Neural cell (in vitro differentiated cells): ENCODE measurements around the gene ZC3H11A. TPM values are rescaled to one million over a fixed set of nuclear protein-coding genes. Genes with fewer than 3 reads are reported as not detected.
"Not testable (repeated sequence)": the region's sequence is repeated elsewhere in the genome, so short reads cannot be mapped to it uniquely, and the experiment has no call there.

Experiments
- H2AFZ ChIP-seq: fragments of 200-600, 300-800 bp; sonication (generic), shearing (Covaris generic); 2 replicates; pipeline ENCODE4 v1.6.0; 2014; ENCODE audit warnings: low read depth, mild to moderate bottlenecking, antibody characterized with exemption, low read length, moderate library complexity
- H3F3A ChIP-seq: fragments of 200-600 bp; shearing (Covaris generic); 2 replicates; pipeline ENCODE4 v1.6.1; 2016; ENCODE audit warnings: mild to moderate bottlenecking, moderate library complexity, mixed read lengths, antibody characterized with exemption, low read length; ENCODE audit not compliant: insufficient read depth, poor library complexity, severe bottlenecking
- H3K27ac ChIP-seq: fragments of 200-600, 300-800 bp; sonication (generic), shearing (Covaris generic); 2 replicates; pipeline ENCODE4 v1.5.1; 2014; ENCODE audit warnings: mild to moderate bottlenecking, low read length, moderate library complexity
- H3K27me3 ChIP-seq: fragments of 300-800, 200-600 bp; sonication (generic), shearing (Covaris generic); 2 replicates; pipeline ENCODE4 v1.6.0; 2014; ENCODE audit warnings: mild to moderate bottlenecking, low read depth, low read length, moderate library complexity; ENCODE audit not compliant: insufficient read depth
- H3K36me3 ChIP-seq: fragments of 300-800, 200-600 bp; sonication (generic), shearing (Covaris generic); 2 replicates; pipeline ENCODE4 v1.5.1; 2014; ENCODE audit warnings: mild to moderate bottlenecking, antibody characterized with exemption, low read length, moderate library complexity; ENCODE audit not compliant: insufficient read depth
- H3K4me2 ChIP-seq: fragments of 300-800, 200-600 bp; sonication (generic), shearing (Covaris generic); 2 replicates; pipeline ENCODE4 v1.6.0; 2014; ENCODE audit warnings: mild to moderate bottlenecking, low read length
- H3K4me3 ChIP-seq: fragments of 300-800, 200-600 bp; sonication (generic), shearing (Covaris generic); 2 replicates; pipeline ENCODE4 v1.5.1; 2014; ENCODE audit warnings: mild to moderate bottlenecking, low read length, moderate library complexity
- H3K79me2 ChIP-seq: fragments of 200-600 bp; shearing (Covaris generic); replicated peaks from 2 replicates; pipeline ENCODE4 v1.6.0; 2014; ENCODE audit warnings: mild to moderate bottlenecking, low read length, moderate library complexity; ENCODE audit not compliant: insufficient read depth
- H3K9ac ChIP-seq: fragments of 300-800, 200-600 bp; sonication (generic), shearing (Covaris generic); 2 replicates; pipeline ENCODE4 v1.6.1; 2016; ENCODE audit warnings: mild to moderate bottlenecking, low read length, mixed read lengths
- H3K9me2 ChIP-seq: fragments of 200-600 bp; shearing (Covaris generic); 2 replicates; pipeline ENCODE4 v1.6.1; 2016; ENCODE audit warnings: mild to moderate bottlenecking, low read length, mixed read lengths; ENCODE audit not compliant: insufficient read depth
- H3K9me3 ChIP-seq: fragments of 200-600, 300-800 bp; sonication (generic), shearing (Covaris generic); 2 replicates; pipeline ENCODE4 v1.6.1; 2016; ENCODE audit warnings: mild to moderate bottlenecking, mixed run types, low read length, moderate library complexity, mixed read lengths
- H4K20me1 ChIP-seq: fragments of 200-600 bp; shearing (Covaris generic); 2 replicates; pipeline ENCODE4 v1.6.1; 2016; ENCODE audit warnings: mild to moderate bottlenecking, mixed run types; ENCODE audit not compliant: insufficient read depth
- EP300 ChIP-seq: fragments of 450-650 bp; conservative IDR thresholded peaks from 2 replicates; pipeline ENCODE4 v1.6.1; 2014; ENCODE audit warnings: antibody characterized with exemption, mild to moderate bottlenecking, moderate library complexity; ENCODE audit not compliant: poor library complexity, severe bottlenecking
- MXI1 ChIP-seq: fragments of 450-650 bp; conservative IDR thresholded peaks from 2 replicates; pipeline ENCODE4 v1.6.1; 2014; ENCODE audit warnings: antibody characterized with exemption, mild to moderate bottlenecking; ENCODE audit not compliant: poor library complexity, severe bottlenecking
- POLR2AphosphoS5 ChIP-seq: IDR thresholded peaks from 2 replicates; pipeline ENCODE4 v1.6.1; 2012
- RAD21 ChIP-seq: fragments of 450-650 bp; conservative IDR thresholded peaks from 2 replicates; pipeline ENCODE4 v1.6.1; 2014; ENCODE audit warnings: antibody characterized with exemption, mild to moderate bottlenecking, moderate library complexity
- REST ChIP-seq: IDR thresholded peaks from 2 replicates; pipeline ENCODE4 v1.6.1; 2012; ENCODE audit warnings: borderline replicate concordance
- SMC3 ChIP-seq: fragments of 450-650 bp; conservative IDR thresholded peaks from 2 replicates; pipeline ENCODE4 v1.6.1; 2014; ENCODE audit warnings: antibody characterized with exemption, mild to moderate bottlenecking, moderate library complexity; ENCODE audit not compliant: poor library complexity
- polyA plus RNA-seq: library from polyadenylated mRNA; depleted of rRNA; stranded (reverse); fragments of >200 nt; gene quantifications from 2 replicates; pipeline ENCODE4 v1.2.3, GENCODE V29; 2014

ZC3H11A gene
- polyA plus RNA-seq, 1 donor from 2014 or later: 210 TPM

GRCh38 chr1:203792486-203792885 lies 2.9 kb upstream of the ZC3H11A start:
- Histone ChIP-seq H3K27me3 (no peaks in the 10 kb centered on the region), H3K79me2 (peaks cover 15% of the 10 kb centered on the region), H3K4me2 (no peak overlapping the region), H3K9ac (no peak overlapping the region), H3K36me3 (no peaks in the 10 kb centered on the region), H3K27ac (no peak overlapping the region), H3F3A (no peaks in the 10 kb centered on the region), H2AFZ (no peak overlapping the region), H3K4me3 (no peak overlapping the region), H3K9me2 (no peaks in the 10 kb centered on the region), H4K20me1 (no peaks in the 10 kb centered on the region), H3K9me3 (no peaks in the 10 kb centered on the region)
- TF ChIP-seq REST (no peak), RAD21 (no peak), MXI1 (no peak)

DNA sequence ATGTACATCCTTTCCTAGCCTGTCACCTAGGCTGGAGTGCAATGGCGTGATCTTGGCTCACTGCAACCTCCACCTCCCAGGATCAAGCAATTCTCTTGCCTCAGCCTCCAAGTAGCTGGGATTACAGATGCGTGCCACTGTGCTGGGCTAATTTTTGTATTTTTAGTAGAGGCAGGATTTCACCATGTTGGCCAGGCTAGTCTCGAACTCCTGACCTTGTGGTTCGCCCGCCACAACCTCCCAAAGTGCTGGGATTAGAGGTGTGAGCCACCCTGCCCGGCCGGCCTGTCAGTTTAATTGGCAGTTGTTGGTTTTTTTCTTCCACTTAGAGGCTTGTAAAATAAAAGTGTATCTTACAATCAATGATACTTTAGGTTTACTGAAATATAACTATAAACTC lies 1.9 kb upstream of the ZC3H11A start:
- H3K27ac ChIP-seq, H3K9me3 ChIP-seq, H3K4me3 ChIP-seq, H3K27me3 ChIP-seq, H3K9ac ChIP-seq, H2AFZ ChIP-seq, H3F3A ChIP-seq, H3K4me2 ChIP-seq, H3K9me2 ChIP-seq, H4K20me1 ChIP-seq, H3K36me3 ChIP-seq: not testable (repeated sequence)
- peaks cover 25% of the 10 kb centered on the region for H3K79me2 ChIP-seq

GRCh38 chr1:203794764-203795440 lies 521 bp upstream of the ZC3H11A start:
- H3K36me3 ChIP-seq: peaks cover 23% of the 10 kb centered on the region
- H3K9me2 ChIP-seq: no peaks in the 10 kb centered on the region
- no peaks in the 10 kb centered on the region for H3F3A ChIP-seq
- no peaks in the 10 kb centered on the region for H3K27me3 ChIP-seq
- peak overlapping the region; percentile 89 for H2AFZ ChIP-seq
- H3K4me3 ChIP-seq: peak overlapping the region; percentile 72
- no peaks in the 10 kb centered on the region for H4K20me1 ChIP-seq
- H3K9me3 ChIP-seq: no peaks in the 10 kb centered on the region
- H3K4me2 ChIP-seq: peak overlapping the region; percentile 79
- H3K9ac ChIP-seq: peak overlapping the region; percentile 91
- TF ChIP-seq REST: no peak
- no peak for TF ChIP-seq POLR2AphosphoS5
- no peak for TF ChIP-seq RAD21
- TF ChIP-seq EP300: no peak
- no peak for TF ChIP-seq SMC3
- no peak for TF ChIP-seq MXI1
- peak overlapping the region; percentile 97 for H3K27ac ChIP-seq
- H3K79me2 ChIP-seq: peaks cover 39% of the 10 kb centered on the region
